Neural crest cell (in vitro differentiated cells): ENCODE data around the gene DOCK1. TPM values are rescaled to one million over a fixed set of nuclear protein-coding genes. Genes with fewer than 3 reads are reported as not detected.
A peak's percentile ranks its signal among the peaks of the same experiment; 100 is the strongest.

Experiments
- DNase-seq: peaks from one replicate; pipeline ENCODE4 v3.0.0; 2021; ENCODE audit warnings: low read depth, mixed read lengths, low spot score
- H3K27ac Mint-ChIP-seq: one replicate; pipeline ENCODE4 v1.8.0; 2021; ENCODE audit warnings: mild to moderate bottlenecking, mixed read lengths; ENCODE audit not compliant: unreplicated experiment
- H3K27me3 Mint-ChIP-seq: 2 replicates; pipeline ENCODE4 v1.8.0; 2021; ENCODE audit warnings: low read depth, mild to moderate bottlenecking, mixed read lengths
- H3K36me3 Mint-ChIP-seq: 2 replicates; pipeline ENCODE4 v1.8.0; 2021; ENCODE audit warnings: low read depth, mild to moderate bottlenecking, mixed read lengths
- H3K4me1 Mint-ChIP-seq: 2 replicates; pipeline ENCODE4 v1.8.0; 2021; ENCODE audit warnings: mixed read lengths
- H3K4me3 Mint-ChIP-seq: one replicate; pipeline ENCODE4 v1.8.0; 2021; ENCODE audit warnings: mild to moderate bottlenecking, mixed read lengths
- H3K9me3 Mint-ChIP-seq: 2 replicates; pipeline ENCODE4 v1.8.0; 2021; ENCODE audit warnings: mixed read lengths
- CTCF ChIP-seq: fragments of 200-600 bp; sonication (generic); conservative IDR thresholded peaks from 2 replicates; pipeline ENCODE4 v1.5.0; 2021; ENCODE audit warnings: antibody characterized with exemption, mild to moderate bottlenecking
- total RNA-seq: library from RNA; stranded (reverse); gene quantifications from 2 replicates; pipeline ENCODE4 v1.2.1, GENCODE V29; 2021

DOCK1 gene
- total RNA-seq, 1 donor from 2014 or later: 55.8 TPM

GRCh38 chr10:127194111-127194510 is 288.9 kb downstream of the DOCK1 start:
- no peaks in the 10 kb centered on the region for H3K9me3 Mint-ChIP-seq
- peak overlapping the region; percentile 71 for H3K4me3 Mint-ChIP-seq
- TF ChIP-seq CTCF: no peak
- peaks cover 64% of the 10 kb centered on the region for H3K27me3 Mint-ChIP-seq
- DNase-seq: no peak
- no peak overlapping the region for H3K27ac Mint-ChIP-seq
- no peaks in the 10 kb centered on the region for H3K36me3 Mint-ChIP-seq
- peaks cover 5% of the 10 kb centered on the region for H3K4me1 Mint-ChIP-seq

- Mint-ChIP-seq H3K27ac (no peak overlapping the region), H3K4me3 (peak overlapping the region; percentile 71), H3K36me3 (no peaks in the 10 kb centered on the region), H3K4me1 (peaks cover 5% of the 10 kb centered on the region), H3K27me3 (peaks cover 64% of the 10 kb centered on the region), H3K9me3 (no peaks in the 10 kb centered on the region)
- TF ChIP-seq CTCF: no peak
- no peak for DNase-seq
Measured at GRCh38 chr10:127194599-127194998, 289.4 kb downstream of the DOCK1 start.

GRCh38 chr10:127195041-127195506 is 289.8 kb downstream of the DOCK1 start:
- no peak overlapping the region for H3K27ac Mint-ChIP-seq
- no peak for TF ChIP-seq CTCF
- peak overlapping the region; percentile 71 for H3K4me3 Mint-ChIP-seq
- peaks cover 5% of the 10 kb centered on the region for H3K4me1 Mint-ChIP-seq
- no peaks in the 10 kb centered on the region for H3K36me3 Mint-ChIP-seq
- H3K9me3 Mint-ChIP-seq: no peaks in the 10 kb centered on the region
- H3K27me3 Mint-ChIP-seq: peaks cover 66% of the 10 kb centered on the region
- peak; percentile 8 for DNase-seq

GRCh38 chr10:127195571-127196281 is 290.5 kb downstream of the DOCK1 start:
- no peaks in the 10 kb centered on the region for H3K36me3 Mint-ChIP-seq
- H3K4me3 Mint-ChIP-seq: peak overlapping the region; percentile 31
- peaks cover 66% of the 10 kb centered on the region for H3K27me3 Mint-ChIP-seq
- no peak overlapping the region for H3K27ac Mint-ChIP-seq
- H3K9me3 Mint-ChIP-seq: no peaks in the 10 kb centered on the region
- TF ChIP-seq CTCF: no peak
- peaks cover 5% of the 10 kb centered on the region for H3K4me1 Mint-ChIP-seq
- peak; percentile 16 for DNase-seq

- DNase-seq: peak; percentile 29
- Mint-ChIP-seq H3K9me3 (no peaks in the 10 kb centered on the region), H3K4me3 (peak within 1 kb of the TSS; percentile 88), H3K36me3 (no peaks in the 10 kb centered on the region), H3K27me3 (peaks cover 63% of the 10 kb centered on the region), H3K4me1 (peaks cover 5% of the 10 kb centered on the region), H3K27ac (no peak within 1 kb of the TSS)
- TF ChIP-seq CTCF: peak; percentile 41
Measured at GRCh38 chr10:127196282-127197153, 291.3 kb downstream of the DOCK1 start, which contains the start of gene INSYN2A. INSYN2A (minus strand) TSS chr10:127196591; CDS start chr10:127176395, 20,196 bp downstream.
